ENCODE results near the gene POLR3K. TPM values are rescaled to one million over a fixed set of nuclear protein-coding genes. Genes with fewer than 3 reads are reported as not detected.

The POLR3K gene
- 5.5 and 7.3 TPM in 2 replicates for total RNA-seq

DNA sequence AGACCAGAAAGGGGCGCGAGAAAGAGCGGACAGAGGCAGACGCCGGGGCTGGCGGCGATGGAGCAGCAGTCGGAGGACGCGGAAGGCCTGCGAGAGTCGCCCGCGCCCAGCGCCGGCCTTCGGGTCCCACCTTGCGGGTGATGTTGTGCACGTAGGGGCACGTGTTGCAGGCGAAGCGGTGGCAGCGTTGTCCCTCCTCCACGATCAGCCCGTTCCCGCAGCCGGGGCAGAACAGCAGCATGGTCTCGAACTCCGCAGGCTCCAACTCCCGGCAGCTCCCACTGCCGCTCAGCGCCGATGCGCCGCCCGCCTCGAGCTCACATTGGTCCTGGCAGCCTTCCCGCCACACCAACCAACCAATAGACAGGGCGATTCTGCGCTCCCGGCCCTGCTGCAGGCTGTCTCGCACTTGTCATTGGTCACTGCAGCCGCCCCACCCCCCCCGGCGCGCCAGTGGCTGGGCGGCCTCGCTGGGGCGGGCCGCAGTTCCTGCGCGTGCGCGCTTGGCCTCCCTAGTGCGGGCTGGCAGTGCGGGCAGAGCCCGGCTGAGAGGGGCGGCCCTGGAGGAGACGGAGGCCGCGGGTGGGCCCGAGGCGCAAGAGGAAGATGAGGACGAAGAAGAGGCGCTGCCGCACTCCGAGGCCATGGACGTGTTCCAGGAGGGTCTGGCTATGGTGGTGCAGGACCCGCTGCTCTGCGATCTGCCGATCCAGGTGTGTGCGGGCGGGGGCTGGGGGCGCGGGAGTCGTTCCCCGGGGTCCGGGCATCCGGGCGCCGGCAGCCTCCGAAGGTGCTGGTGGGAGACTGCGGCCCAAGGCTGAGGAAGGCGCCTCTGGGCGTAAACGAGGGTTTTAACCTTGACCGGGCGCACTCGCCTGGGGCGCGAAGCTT is at the start of gene POLR3K, which contains the start of gene SNRNP25:
Gene POLR3K (minus strand): TSS at position 263 of the 891 bp plus-strand sequence. CDS start 22 bp downstream, at position 241.
Gene SNRNP25 (plus strand): TSS at position 483 of the 891 bp plus-strand sequence. CDS start 189 bp downstream, at position 672.

DNA sequence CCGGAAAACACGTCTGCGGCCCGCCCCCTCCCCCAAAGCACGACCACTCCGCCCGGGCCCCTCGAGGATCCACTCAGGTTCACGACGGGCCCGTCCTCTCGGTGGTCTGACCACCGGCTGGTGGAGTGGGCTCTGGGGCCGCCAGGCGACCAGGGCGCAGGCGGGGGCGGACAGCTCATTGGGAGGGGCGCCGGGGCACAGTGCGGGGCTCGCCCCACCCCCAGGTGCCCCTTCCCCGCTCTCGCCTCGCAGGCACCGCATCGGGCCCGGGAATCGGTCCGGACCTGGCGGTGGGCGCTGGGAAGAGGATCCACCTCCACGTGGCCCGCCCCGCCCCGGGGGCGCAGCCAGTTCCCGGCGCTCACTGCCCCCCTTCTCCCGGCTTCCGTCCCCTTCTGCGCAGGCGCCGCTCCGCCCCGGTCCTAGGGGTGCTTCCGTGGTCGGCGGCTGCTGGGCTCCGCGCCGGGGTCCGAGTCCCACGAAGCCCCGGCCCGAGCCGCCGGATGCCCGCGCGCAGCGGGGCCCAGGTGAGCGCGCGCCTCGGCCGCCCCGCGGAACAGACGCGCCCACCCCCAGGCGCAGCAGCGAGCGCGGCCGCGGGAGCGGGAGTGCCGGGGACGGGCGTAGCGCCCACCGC is 24.5 kb upstream of the POLR3K start, which contains the start of gene MPG:
Gene MPG (plus strand): TSS at position 419 of the 637 bp plus-strand sequence. CDS start 85 bp downstream, at position 504.

DNA sequence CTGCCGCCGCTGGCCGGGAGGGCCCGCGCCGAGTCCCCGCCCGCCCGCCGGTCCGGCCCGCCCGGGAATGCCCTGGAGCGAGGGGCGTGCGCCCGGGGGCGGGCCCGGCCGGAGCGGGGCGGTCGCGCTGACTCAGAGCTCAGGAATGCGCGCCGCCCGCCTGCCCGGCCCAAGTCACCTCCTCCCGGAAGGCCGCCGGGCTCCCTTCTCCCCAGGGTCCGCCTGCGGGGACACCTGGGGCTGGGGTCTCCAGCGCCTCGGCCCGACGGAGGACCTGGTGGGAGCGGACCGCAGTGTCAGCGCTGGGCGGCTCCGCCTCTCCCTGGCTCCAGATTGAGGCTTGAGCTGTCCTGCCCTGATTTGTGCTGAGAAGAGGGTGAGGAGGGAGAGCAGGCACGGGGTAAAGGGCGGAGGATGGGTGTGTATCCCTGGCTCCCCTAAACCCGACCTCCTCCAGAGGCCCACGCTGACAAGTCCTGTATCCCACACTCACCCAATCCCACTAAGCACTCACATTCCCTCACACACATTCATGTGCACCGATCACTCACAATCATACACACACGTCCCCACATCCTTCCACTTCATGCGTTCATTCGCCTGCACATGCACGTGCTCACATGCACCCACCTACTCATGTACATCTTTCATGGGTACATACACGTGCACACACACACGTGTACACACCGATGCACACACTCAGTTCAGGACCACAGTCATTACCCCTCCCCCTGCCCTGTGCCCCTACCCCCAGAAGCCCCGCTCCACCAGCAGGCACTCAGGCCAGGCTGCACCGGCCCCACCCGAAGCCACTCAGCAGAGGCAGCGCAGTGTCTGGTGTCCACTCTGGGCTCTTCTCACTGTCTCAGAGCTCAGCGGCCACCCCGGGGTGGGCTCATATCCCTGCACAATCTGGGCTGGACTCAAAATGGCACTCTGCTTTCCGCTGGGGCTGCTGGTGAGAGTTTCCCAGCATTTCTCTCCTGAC is 19.4 kb upstream of the POLR3K start, which contains the start of gene RHBDF1:
Gene RHBDF1 (minus strand): TSS at position 71 of the 988 bp plus-strand sequence. CDS start 7,616 bp downstream, outside the sequence.

Other genes starting within 250 kb of the POLR3K start
- gene SNRNP25, start 220 bp upstream of the POLR3K start, total RNA-seq = 18.9 and 47.1 TPM in 2 replicates
- gene RHBDF1, start 19.0 kb upstream of the POLR3K start, total RNA-seq = 17.8 and 43.6 TPM in 2 replicates
- gene MPG, start 24.6 kb upstream of the POLR3K start, total RNA-seq = 77.2 and 180 TPM in 2 replicates
- gene NPRL3, start 85.1 kb upstream of the POLR3K start, total RNA-seq = 3.1 and 16.6 TPM in 2 replicates
- gene HBZ, start 99.0 kb upstream of the POLR3K start, total RNA-seq = 0.19 TPM in 1 of 2 replicates, not detected in the other
- gene HBM, start 112.4 kb upstream of the POLR3K start, total RNA-seq = not detected in 2 replicates
- 0.32 TPM in 1 of 2 replicates, not detected in the other for gene HBA2, start 119.3 kb upstream of the POLR3K start, total RNA-seq
- not detected in 2 replicates for gene HBA1, start 123.1 kb upstream of the POLR3K start, total RNA-seq
- 0.97 TPM in 1 of 2 replicates, not detected in the other for gene HBQ1, start 126.9 kb upstream of the POLR3K start, total RNA-seq
- 29.1 and 51.1 TPM in 2 replicates for gene LUC7L, start 175.8 kb upstream of the POLR3K start, total RNA-seq
- gene FAM234A, start 181.2 kb upstream of the POLR3K start, total RNA-seq = 30.1 and 67.4 TPM in 2 replicates
- gene RGS11, start 222.3 kb upstream of the POLR3K start, total RNA-seq = 0.81 and 1.6 TPM in 2 replicates
- 0.13 TPM in 1 of 2 replicates, not detected in the other for gene ARHGDIG, start 227.0 kb upstream of the POLR3K start, total RNA-seq
- gene PDIA2, start 229.6 kb upstream of the POLR3K start, total RNA-seq = not detected in 2 replicates